HG03095 (cell line): ENCODE measurements around the gene JMJD7.

Experiments
- ATAC-seq: cut with Tn5 transposase; IDR thresholded peaks from one replicate; pipeline ENCODE4 v1.9.1; 2021; ENCODE audit warnings: moderate library complexity; ENCODE audit not compliant: unreplicated experiment

JMJD7 gene

DNA sequence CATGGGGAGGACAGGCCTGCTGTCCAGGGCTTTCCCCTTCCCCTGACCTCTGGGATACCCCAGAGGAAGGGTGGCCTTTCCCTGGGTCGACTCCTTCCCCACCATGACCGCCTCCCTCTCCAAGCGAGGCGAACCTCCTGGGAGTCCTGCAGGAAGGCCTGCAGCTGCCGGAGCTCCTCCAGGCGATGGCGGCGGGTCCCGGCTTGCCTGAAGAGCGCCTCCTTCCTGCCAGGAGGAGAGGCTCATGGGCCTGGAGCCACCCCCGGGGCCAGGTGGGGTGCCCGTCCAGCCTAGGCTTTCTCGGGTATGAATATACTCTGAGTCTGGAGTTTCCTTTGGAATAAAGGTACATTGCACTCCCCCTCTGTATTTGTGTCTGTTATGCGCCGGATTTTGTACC lies 30.9 kb downstream of the JMJD7 start:
- no peak for ATAC-seq

DNA sequence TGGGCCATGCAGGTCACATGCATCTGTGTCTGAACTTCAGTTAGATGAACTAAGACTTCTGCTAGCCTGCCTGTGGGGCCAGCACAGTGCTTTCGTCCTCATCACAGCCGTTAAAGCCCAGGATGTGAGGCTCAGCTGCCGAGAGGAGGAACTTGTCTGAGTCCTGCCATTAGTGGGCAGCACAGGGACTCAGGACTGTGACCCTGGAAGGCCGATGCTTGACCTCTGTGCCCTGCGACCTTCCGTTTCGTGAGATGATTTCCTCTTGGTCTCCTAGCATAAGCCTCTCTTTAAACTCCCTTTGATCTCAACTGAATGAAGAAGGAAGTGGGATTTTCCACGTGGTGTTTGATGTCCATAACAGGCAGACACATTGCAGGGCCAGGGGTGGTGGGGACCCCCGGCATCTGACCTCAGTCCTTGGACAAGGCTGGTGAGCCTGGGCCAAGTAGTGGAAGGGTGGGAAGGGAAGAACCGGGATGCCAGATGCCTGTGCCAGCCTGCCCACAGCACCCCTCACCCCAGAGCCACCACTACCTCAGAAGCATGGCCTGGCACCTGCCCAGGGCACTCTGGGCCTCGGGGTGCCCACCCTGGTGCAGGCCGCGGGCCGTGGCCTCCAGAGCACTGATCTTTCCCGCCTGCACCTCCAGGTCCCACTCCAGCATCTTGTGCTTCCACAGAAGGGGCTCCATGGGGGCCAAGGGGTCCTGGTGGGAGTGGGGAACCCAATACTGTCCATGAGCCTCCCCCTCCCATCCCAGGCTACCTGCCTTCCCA lies 32.3 kb downstream of the JMJD7 start:
- ATAC-seq, result no peak

DNA sequence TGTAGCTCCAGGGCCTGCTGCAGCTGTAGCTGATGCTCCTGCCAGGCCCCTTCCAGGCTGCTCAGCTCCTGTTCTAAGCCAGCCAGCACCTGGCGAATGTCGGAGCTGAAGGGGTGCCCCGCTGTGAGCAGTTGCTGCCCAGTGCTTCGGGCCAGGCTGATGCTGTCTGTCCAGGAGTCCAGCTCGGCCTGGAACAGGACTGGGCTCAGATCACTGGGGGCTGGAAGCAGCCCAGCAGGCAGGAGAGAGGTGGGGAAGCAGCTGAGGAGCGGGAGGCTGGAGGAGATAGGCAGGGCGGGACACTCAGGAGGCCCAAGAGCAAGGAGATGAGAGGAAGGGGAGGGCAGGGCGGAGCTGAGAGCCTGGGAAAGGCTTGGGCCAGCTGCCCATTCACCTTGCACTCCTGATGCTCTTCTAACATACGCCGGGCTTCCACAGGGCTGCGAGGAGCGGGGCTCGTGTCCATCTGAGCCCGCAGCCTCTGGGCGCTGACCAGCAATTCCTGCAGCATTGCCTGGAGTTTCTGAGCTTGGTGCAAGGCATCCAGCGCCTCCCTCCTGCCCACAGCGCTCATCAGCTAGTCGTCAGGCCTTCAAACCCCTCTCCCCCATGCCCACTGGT lies 34.0 kb downstream of the JMJD7 start:
- no peak for ATAC-seq

DNA sequence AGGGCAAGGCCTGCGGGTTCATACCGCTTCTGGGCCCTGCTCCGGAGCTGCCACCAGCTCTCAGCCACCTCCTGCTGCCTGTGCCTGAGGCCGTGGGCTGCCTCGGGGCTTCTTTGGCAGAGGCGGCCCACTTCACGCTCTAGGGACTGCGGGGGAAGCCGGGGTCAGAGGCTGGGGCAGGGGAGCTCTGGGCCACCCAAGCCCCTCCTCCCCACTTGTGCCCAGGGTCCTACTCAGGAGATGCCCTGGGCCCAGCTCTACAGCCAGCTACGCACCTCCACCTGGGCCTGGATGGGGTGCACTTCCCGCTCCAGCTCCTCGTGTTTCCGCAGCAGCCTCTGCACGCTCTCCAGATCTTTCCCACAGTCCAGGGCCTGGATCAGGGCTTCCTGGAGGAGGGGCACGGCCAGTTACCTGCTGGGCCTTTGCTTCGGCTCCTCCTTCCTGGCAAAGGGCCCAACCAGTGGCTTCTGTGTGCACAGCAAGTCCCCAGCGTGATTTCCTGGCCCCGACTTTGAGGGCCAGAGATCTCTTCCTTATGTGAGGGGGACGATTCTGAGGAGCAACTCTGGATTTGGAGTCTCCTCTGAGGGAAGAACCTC lies 34.7 kb downstream of the JMJD7 start:
- ATAC-seq, result no peak

DNA sequence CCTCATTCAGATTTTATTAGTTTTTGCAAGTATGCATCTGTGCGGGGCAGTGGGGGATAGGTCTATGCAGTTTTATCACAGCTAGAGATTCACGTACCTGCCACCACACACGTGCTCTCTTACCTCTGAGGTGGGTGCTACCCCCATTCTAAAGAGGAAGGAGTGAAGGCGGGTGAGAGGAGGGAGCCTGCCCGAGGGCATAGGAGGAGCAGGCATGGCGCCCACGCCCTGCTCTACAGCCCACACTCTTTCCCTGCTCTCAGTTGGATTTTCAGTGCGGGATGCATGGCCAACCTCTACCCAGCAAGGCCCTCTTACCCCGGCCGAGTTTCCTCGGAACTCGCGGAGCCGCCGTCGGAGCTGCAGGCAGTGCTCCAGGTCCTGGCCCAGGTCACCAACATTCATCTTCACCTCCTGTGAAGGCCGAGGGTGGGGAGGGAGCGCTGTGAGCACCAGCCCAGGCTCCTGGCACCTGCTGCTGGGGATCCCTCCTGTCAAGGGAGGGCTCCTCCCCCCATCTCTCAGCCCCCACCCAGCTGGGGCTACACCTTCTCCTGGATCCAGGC lies 37.7 kb downstream of the JMJD7 start:
- ATAC-seq, result no peak

DNA sequence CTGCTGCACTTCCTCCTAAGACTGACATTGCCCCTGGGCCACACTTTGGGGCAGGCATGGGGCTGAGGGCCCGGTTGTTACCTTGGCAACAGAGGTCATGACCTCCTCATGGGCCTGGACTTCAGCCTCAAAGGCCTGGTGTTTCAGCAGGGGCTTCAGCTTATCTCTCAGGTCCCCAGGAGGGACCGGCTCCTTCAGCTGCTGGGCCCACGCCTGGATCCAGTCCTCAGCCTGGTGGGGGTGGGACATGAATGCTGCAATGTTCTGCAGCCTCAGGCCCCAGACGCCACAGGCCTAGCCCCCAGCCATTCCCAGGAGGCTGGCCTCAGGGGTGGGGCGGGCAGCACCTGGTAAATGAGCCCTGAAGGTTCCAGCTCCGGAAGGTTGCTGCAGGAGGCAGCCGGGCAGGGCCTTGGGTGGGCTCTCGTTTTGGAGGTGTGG lies 38.4 kb downstream of the JMJD7 start:
- ATAC-seq, result no peak

DNA sequence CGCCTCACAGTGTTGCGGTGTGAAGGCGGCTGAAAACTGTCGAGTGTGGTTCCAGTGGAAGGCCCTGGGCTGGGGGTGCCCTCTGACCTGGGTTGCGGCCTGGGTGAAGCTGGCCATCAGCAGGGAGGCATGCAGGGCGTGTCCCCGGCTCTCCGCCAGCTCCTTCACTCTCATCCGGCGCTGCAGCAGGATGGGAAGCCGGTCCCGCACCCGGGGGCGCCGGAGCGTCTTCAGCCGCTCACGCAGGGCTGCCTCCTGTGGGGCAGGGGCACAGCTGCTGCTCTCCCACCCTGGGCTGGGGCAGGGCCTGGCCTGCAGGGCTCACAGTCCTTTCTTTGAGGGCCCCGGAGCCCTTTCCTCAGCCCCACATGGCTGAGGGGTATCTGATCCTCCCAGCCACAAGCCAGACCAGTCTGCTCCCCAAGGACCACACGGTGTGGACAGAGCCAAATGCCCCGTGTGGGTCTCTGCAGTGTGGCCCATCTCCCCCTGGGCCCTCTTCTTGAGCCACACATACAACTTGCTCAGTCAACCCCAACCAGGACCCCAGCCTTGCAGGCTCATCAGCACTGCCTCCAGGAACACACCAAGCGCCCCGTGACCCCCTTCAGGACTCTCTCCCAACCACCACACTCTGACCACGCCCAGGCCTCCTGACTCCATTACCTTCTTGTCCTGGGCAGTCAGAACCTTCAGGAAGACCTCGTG lies 39.1 kb downstream of the JMJD7 start:
- ATAC-seq, result no peak

DNA sequence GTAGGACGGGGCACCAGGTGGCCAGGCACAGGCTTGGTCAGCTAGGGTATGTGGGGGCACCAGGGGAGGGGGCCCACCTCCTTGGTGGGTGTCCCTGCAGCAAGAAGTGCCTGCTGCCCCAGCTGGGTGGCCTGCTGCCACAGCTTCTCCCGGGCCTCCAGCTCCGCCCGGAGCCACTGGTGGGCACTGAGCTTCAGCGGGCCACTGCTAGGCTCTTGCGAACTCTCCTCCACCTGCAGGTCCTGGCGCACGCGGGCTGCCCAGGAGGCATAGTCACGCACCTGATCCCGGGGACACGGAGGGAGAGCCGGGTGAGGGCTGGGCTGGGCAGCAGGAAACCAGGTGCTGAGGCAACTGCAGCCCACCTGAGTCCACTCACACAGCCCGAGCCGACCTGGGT lies 40.4 kb downstream of the JMJD7 start:
- ATAC-seq, result no peak

DNA sequence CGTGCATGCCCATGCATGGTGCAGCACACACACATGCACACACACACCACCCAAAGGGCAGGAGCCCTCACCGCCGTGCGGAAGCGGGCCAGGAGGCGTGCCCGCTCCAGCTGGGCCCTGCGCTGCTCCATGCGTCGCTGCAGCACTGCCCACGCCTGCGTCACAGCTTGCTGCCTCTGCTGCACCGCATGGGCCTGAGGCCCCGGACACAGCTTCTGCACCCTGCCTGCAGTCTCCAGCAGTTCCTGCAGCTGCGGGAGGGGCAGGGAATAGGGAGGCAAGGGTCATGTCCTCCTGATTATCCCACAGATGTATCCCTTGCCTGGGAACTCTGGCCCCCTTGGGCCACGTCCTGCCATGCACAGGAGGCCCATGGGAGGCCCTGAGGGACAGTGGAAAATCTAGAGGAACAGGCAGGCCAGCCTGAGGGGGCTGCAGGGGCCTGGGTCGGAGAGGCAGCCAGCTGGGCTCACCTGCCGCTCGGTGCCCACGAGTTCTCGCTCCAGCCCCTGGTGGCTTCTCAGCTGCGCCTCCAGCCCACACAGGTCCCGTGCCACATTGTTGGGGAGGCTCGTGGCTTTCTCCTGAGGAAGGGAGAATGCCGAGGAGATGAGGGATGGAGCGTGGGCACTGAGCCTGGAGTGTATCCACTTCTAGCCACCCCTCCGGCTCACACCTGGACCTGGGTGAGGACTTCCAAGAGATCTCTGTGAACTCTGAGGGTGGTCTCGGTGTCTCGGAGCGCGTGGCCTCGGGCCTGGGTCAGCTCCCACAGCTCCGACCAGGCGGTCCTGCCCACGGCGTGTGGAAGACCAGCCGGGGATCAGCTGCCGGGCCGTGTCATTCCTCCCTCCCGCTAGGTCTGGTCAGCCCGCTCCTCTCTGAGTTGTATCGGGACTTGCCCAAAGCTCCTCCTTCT lies 42.1 kb downstream of the JMJD7 start:
- no peak for ATAC-seq

DNA sequence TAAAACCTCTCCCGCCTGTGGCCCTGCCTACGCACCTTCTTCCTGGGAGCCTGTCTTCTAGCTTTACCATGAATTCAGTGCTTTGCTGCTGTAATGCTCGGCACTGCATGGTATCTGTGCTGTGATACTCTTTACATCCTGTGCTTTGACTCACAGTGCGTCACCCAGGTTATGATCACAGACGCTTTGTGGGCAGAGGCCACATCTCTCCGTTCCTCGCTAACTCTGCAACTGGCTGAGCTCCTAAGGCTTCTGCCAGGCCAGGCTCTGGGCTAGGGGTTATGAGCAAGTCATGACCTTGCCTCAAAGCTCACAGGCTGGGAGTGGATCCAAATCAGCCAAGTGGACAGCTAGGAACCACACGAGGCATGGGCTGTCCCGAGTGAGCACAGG lies 42.8 kb downstream of the JMJD7 start:
- no peak for ATAC-seq

DNA sequence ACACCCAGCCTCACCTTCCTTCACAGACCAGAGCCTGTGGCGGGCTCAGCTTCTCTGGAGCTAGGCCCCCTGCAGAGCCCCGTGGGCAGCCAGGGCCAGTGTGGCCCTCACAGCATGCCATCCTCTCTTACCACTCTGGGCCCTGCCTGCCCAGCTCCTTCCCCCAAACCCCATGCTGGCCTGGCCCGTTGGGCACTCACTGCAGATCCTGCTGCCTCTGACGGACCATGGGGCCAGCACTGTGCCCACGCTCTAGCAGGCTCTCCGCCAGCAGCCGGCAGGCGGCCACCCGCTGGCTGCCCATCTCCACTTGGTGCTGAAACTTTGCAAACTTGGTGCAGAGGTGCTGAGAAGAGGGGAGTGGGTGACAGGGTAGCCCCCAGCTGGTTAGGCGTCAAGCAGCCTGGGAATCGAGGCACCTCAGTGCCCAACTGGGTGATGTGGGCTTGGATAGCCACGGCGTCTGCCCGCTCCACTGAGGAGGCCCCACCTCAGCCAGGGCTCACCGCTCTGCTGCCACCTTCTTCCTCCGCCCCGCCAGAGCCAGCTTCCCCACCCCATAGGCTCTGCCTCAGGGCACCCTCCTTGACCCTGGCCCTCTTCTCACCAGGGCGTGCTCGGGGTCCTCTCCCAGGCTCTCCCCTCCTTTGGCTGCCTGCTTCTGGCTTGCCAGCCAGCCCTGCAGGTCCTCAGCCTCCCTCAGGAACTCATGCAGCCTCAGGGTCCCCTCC lies 43.4 kb downstream of the JMJD7 start:
- no peak for ATAC-seq

DNA sequence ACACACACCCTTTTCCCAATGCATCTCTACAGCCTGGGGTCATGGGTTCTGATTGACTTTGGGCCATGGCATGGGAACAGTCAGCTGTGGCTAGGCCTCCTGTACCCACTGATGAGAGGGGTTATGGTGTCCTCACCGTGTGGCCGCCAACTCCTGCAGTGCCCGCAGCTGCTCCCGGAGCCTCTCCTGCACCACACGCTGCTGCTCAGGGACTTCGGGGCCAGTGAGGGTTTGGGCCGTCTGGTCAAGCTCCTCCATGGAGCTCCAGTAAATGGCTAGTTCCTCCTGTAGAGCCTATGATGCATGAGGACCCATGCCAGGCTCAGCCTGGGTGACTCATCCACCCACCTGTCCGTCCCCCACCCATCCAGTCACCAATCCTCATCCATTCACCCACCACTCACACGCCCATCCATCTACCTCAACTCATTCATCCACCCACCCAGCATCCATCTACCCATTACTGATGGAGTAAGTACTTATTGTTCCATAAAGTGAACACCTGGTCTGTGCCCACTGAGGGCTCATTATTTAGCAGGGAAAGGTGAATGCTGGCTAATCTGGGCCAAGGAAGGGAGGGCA lies 44.4 kb downstream of the JMJD7 start:
- no peak for ATAC-seq

DNA sequence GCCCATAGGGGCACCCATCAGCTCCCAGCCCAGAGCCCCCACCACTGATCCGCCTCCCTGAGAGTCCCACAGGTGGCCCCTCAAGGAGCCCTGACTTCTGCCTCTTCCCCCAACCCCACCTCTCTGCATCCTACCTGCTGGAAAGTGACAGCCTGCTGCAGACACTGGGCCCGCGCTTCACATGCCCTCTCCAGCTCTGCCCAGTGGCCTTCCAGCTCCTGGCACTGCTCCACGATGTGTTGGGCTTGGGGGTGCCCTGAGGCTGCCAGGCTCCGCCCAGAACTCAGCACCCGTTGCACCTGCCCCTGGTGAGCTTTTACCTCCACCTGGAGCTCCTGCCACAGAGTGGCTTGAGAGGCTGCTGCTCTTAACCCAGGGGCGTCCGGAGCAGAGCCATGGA lies 45.8 kb downstream of the JMJD7 start:
- no peak for ATAC-seq

DNA sequence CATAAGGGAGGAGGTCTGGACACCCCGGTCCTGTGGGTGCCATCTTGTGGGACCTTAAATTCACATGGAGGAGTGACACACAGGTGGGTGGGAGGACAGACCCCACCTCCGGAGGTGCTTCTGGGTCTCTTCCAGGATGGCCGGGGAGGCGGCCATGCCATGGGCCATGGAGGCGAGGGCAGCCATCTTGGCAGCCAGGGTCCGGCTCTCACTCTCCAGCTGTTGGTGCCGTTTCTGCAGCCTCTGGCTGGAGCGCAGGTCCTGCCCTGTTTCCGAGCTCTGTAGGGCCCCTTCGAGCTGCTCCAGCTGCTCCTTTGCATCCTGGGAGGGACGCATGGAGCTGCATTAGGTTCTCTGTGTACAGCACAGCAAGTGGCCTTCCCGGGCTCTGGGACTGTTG lies 46.8 kb downstream of the JMJD7 start:
- no peak for ATAC-seq

DNA sequence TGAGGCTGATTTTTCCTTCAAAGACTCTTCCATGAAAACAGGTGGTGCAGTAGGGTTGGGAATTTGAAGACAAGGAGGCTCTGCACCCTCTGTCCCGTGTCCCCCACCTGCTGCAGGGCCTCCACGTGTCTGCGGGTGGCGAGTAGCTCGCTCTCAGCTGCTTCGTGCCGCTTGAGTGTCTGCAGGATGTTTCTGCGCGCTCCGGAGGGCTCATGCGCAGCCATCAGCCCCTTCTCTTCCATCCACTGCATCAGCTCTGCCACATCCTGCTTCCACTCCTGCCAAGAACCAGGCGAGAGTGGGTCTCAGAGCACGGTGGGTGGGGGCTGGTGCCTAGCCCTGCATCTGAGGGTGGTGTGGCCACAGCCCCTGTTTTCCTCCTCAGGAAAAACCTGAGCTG lies 48.1 kb downstream of the JMJD7 start:
- ATAC-seq, result no peak

DNA sequence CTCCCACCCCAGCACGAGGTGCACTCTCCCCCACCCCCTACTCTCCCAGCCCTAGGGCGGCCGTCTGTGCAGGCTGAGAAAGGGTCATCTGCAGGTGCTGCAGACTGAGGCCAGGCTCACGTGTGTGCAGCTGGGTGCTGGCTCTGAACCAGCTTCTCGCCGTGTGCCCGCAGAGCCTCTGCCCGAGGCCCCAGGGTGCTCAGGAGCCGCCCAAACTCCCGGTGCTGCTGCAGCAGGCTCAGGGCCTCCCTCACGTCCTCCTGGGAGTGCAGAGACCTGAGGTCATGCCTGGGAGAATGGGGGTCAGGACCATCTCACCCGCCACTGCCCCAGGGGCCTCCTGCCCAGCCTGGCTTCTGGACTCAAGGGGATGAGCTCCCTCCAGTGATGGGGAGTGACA lies 48.8 kb downstream of the JMJD7 start:
- ATAC-seq, result no peak

DNA sequence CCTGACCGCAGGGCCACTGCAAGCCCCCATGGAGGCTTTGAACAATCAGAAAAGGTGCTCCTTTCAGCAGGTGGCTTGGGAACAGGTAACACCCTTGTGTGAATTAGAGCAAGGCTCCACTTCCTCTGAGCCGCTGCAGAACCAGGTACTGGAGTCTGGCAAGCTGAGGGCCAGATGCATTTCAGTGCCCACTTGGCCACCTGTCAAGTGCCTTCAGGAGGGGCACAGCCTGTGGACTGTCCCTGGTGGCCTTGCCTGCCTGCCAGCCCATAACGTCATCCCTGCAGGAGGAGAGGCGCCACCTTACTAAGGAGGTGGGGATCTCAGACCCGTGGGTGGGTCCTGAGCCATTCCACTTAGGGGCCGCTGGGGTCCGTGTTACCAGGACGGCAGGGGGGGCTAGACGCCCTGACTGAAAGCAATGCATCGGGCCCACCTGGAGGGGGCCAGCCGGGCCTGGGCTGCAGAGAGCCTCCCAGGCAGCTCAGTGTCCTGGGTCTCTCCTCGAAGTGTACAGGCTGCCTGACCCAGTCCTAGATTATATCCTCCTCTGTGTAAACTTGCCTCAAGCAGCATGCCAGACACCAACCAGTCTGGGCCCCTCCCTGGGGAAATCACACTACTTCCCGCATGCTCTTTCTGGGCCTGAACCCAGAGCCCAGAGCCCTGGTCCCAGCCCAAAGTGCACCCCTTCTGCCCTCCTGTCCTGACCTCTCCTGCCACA lies 49.9 kb downstream of the JMJD7 start:
- ATAC-seq, result no peak

DNA sequence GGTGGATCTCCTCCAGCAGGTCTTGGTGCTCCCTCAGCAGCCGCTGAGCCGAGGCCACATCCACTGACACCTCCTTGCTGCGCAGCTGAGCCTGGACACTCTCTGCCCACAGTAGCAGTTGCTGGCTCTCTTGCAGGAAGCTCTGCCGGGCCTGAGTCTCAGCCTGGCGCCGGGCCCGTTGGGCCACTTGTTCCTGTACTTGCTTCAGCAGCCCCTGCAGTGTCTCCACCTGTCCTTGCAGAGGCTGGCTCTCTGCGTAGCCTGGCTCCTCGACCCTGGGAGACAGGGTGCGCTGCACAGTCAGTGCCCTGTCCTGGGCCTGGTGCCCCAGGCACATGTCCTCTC lies 50.4 kb downstream of the JMJD7 start:
- ATAC-seq, result no peak

DNA sequence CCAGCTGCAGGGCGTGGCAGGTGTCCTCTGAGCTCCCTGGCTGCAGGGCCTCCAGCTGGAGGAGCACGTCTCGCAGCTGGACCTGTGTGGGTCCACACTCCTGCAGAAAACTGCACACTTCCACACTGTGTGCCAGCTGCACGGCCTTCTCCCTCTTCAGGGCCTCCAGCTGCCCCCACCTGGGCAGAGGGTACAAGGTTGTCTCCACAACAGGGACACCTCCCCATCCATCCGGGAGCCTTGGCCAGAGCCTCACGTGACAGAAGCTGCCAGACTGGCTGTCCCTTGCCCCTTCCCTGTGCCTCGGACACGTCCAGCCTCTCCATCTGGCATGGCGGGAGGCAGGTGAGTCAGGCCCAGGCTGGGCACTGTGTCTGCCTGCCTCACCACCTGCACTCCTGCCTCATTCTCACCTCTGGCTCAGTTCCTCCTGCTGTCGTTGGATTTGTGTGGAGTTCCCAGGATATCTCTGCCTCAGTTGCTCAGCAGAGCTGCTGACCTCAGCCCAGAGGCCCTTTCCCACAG lies 51.5 kb downstream of the JMJD7 start:
- ATAC-seq, result no peak
